ENCODE data around the gene CTSS. TPM values are rescaled to one million over a fixed set of nuclear protein-coding genes. Genes with fewer than 3 reads are reported as not detected.

CTSS gene
- total and polyA plus RNA-seq, 2 donors (not counting 3 experiments of a cell fraction or from before 2014, with no cell fraction given), result 4.0 to 11.1 TPM

GRCh38 chr1:150748878-150749719 is 16.5 kb downstream of the CTSS start:
- intact Hi-C loops (cut with micrococcal nuclease), result no loop called here

More at GRCh38 chr1:150748878-150749719, 16.5 kb downstream of the CTSS start:
- no peaks in the 10 kb centered on the region for H3K36me3 ChIP-seq (ENCODE audit: control insufficient read depth in 2 of 2, extremely low read depth in 1 of 2, insufficient read depth in 2 of 2, low read length in 2 of 2)
- H2AFZ ChIP-seq (ENCODE audit: low read depth, low read length), result no peak overlapping the region
- no peaks in the 10 kb centered on the region for H3K27me3 ChIP-seq (ENCODE audit: control insufficient read depth in 2 of 2, insufficient read depth in 2 of 2, low read length in 2 of 2)
- FAIRE-seq, result no peak
- POLR2A ChIA-PET, result no interaction called here
- H3K79me2 ChIP-seq (ENCODE audit: control insufficient read depth, insufficient read depth, low read length), result no peaks in the 10 kb centered on the region
- no peaks in the 10 kb centered on the region for H4K20me1 ChIP-seq (replicated peaks; ENCODE audit: control insufficient read depth, extremely low read depth, insufficient read depth, low read length)
- no peaks in the 10 kb centered on the region for H3K9me3 ChIP-seq (replicated peaks; ENCODE audit: control insufficient read depth, insufficient read depth, low read length)
- TF ChIP-seq MYC (IDR thresholded peaks at IDR 0.05; ENCODE audit: low read depth, low read length) (no peak), POLR2AphosphoS5 (IDR thresholded peaks at IDR 0.05; ENCODE audit: insufficient read depth, low read depth, low read length) (no peak), EZH2 (IDR thresholded peaks at IDR 0.05; ENCODE audit: borderline replicate concordance, low read depth, low read length, severe bottlenecking) (no peak), POLR2A (IDR thresholded peaks at IDR 0.05; ENCODE audit: low read depth, low read length) (no peak), JUN (IDR thresholded peaks at IDR 0.05; ENCODE audit: borderline replicate concordance, insufficient read depth, insufficient read length, low read depth) (no peak), MAX (IDR thresholded peaks at IDR 0.05; ENCODE audit: insufficient read depth, insufficient read length) (no peak), GATA2 (IDR thresholded peaks at IDR 0.05; ENCODE audit: insufficient read depth, insufficient read length, low read depth, low read length) (no peak), FOS (IDR thresholded peaks at IDR 0.05; ENCODE audit: borderline replicate concordance, insufficient read depth, low read length) (no peak), CTCF (IDR thresholded peaks at IDR 0.05; ENCODE audit: extremely low read depth in 1 of 2, insufficient read depth in 1 of 2, low read depth in 1 of 2, low read length in 2 of 2) (no peak)
- CTCF ChIA-PET, result interaction anchor here (1.2 to 3.3 kb wide), 3 partner anchors 9 to 64 kb away, joined by 3 to 8 read pairs (median 5); no protein-coding TSS in a partner anchor
- no peak overlapping the region for H3K4me3 ChIP-seq (replicated peaks in 1 of 3; ENCODE audit: insufficient read depth in 1 of 3, low read depth in 1 of 3, low read length in 3 of 3)
- DNase-seq (ENCODE audit: low read depth, low spot score), result no peak
- no peaks in the 10 kb centered on the region for H3K4me1 ChIP-seq (ENCODE audit: control insufficient read depth, extremely low read depth, insufficient read depth, low read length)
- BruUV-seq (replicated peaks), result no TSS peak
- H3K4me2 ChIP-seq (ENCODE audit: insufficient read depth, low read length), result no peak overlapping the region
- H3K9ac ChIP-seq (replicated peaks; ENCODE audit: extremely low read depth, insufficient read depth, low read length), result no peak overlapping the region
- H3K9me1 ChIP-seq (replicated peaks; ENCODE audit: control insufficient read depth, extremely low read depth, insufficient read depth, low read length), result no peaks in the 10 kb centered on the region
- no peak overlapping the region for H3K27ac ChIP-seq (ENCODE audit: insufficient read depth, low read depth, low read length)
- dilution Hi-C loops (cut with MboI; ENCODE audit: extremely low pct_ligation_motif_present, low sequenced_read_pairs), result no loop called here

Measured in endothelial cell of umbilical vein (primary cell).